ENCODE measurements around the gene LYZL2.
"Not testable (repeated sequence)": the region's sequence is repeated elsewhere in the genome, so short reads cannot be mapped to it uniquely, and the experiment has no call there.

DNA sequence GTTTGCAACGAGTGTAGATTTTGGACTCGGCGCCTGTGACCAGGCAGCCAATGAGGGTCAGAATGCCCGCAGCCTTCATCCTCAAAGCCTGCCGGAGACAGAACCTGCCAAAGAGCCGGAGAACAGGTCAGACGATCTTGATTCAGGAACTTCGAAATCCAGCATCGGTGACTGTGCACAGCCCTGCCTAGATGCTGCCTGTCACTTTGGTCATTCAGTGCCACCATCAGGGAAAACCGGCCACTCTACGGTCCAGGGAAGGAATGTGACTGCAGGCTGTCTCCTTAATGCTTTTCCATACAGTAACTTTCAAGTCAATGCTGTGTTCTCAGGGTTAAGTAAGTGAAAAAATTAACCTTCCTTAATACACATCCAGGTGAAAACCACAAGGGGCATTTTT is 2.7 kb downstream of the LYZL2 start:
- not testable (repeated sequence) for TF ChIP-seq POLR2AphosphoS5 (IDR thresholded peaks at IDR 0.05; ENCODE audit: low read depth, low read length); POLR2A (IDR thresholded peaks at IDR 0.05; ENCODE audit: low read depth, low read length); TAF1 (IDR thresholded peaks at IDR 0.05; ENCODE audit: low read depth, low read length); POU2F2 (IDR thresholded peaks at IDR 0.05; ENCODE audit: low read depth, low read length); PAX5 (IDR thresholded peaks at IDR 0.05; ENCODE audit: insufficient read depth, low read length, severe bottlenecking); SPI1 (IDR thresholded peaks at IDR 0.05; ENCODE audit: low read depth, low read length)

All from GM12891 (cell line).